ENCODE data around the gene ITGAL. TPM values are rescaled to one million over a fixed set of nuclear protein-coding genes. Genes with fewer than 3 reads are reported as not detected.
A peak's percentile ranks its signal among the peaks of the same experiment; 100 is the strongest.

ITGAL gene
- total RNA-seq, 1 donor from 2014 or later, result not detected

- no peak for DNase-seq
- no peak for TF ChIP-seq CTCF (IDR thresholded peaks at IDR 0.05; ENCODE audit: partially characterized antibody, unreplicated experiment)
- H3K27me3 Mint-ChIP-seq (ENCODE audit: unreplicated experiment), result peaks cover 7% of the 10 kb centered on the region
- H3K4me3 Mint-ChIP-seq (ENCODE audit: unreplicated experiment), result no peak overlapping the region
- H3K9me3 Mint-ChIP-seq (ENCODE audit: unreplicated experiment), result peaks cover 9% of the 10 kb centered on the region
- no peaks in the 10 kb centered on the region for H3K36me3 Mint-ChIP-seq (ENCODE audit: unreplicated experiment)
- no peak overlapping the region for H3K27ac Mint-ChIP-seq (ENCODE audit: unreplicated experiment)
- H3K4me1 Mint-ChIP-seq (ENCODE audit: low read depth, unreplicated experiment), result peaks cover 10% of the 10 kb centered on the region
Measured at GRCh38 chr16:30523768-30524574, 51.4 kb downstream of the ITGAL start.

- peaks cover 5% of the 10 kb centered on the region for H3K27me3 Mint-ChIP-seq (ENCODE audit: unreplicated experiment)
- no peak for TF ChIP-seq CTCF (IDR thresholded peaks at IDR 0.05; ENCODE audit: partially characterized antibody, unreplicated experiment)
- DNase-seq, result no peak
- H3K9me3 Mint-ChIP-seq (ENCODE audit: unreplicated experiment), result peaks cover 9% of the 10 kb centered on the region
- no peak overlapping the region for H3K4me3 Mint-ChIP-seq (ENCODE audit: unreplicated experiment)
- H3K36me3 Mint-ChIP-seq (ENCODE audit: unreplicated experiment), result no peaks in the 10 kb centered on the region
- peaks cover 10% of the 10 kb centered on the region for H3K4me1 Mint-ChIP-seq (ENCODE audit: low read depth, unreplicated experiment)
- no peak overlapping the region for H3K27ac Mint-ChIP-seq (ENCODE audit: unreplicated experiment)
Measured at GRCh38 chr16:30524575-30525568, 52.3 kb downstream of the ITGAL start.

- peaks cover 9% of the 10 kb centered on the region for H3K9me3 Mint-ChIP-seq (ENCODE audit: unreplicated experiment)
- no peak for DNase-seq
- peaks cover 5% of the 10 kb centered on the region for H3K27me3 Mint-ChIP-seq (ENCODE audit: unreplicated experiment)
- peak overlapping the region; percentile 93 for H3K27ac Mint-ChIP-seq (ENCODE audit: unreplicated experiment)
- peaks cover 10% of the 10 kb centered on the region for H3K4me1 Mint-ChIP-seq (ENCODE audit: low read depth, unreplicated experiment)
- H3K4me3 Mint-ChIP-seq (ENCODE audit: unreplicated experiment), result peak overlapping the region; percentile 93
- no peaks in the 10 kb centered on the region for H3K36me3 Mint-ChIP-seq (ENCODE audit: unreplicated experiment)
- no peak for TF ChIP-seq CTCF (IDR thresholded peaks at IDR 0.05; ENCODE audit: partially characterized antibody, unreplicated experiment)
Measured at GRCh38 chr16:30525844-30526136, 53.2 kb downstream of the ITGAL start.

- TF ChIP-seq CTCF (IDR thresholded peaks at IDR 0.05; ENCODE audit: partially characterized antibody, unreplicated experiment), result no peak
- DNase-seq, result peak; percentile 46
- H3K36me3 Mint-ChIP-seq (ENCODE audit: unreplicated experiment), result no peaks in the 10 kb centered on the region
- peaks cover 9% of the 10 kb centered on the region for H3K9me3 Mint-ChIP-seq (ENCODE audit: unreplicated experiment)
- H3K4me1 Mint-ChIP-seq (ENCODE audit: low read depth, unreplicated experiment), result peaks cover 10% of the 10 kb centered on the region
- peak within 1 kb of the TSS; percentile 93 for H3K4me3 Mint-ChIP-seq (ENCODE audit: unreplicated experiment)
- H3K27ac Mint-ChIP-seq (ENCODE audit: unreplicated experiment), result peak within 1 kb of the TSS; percentile 93
- H3K27me3 Mint-ChIP-seq (ENCODE audit: unreplicated experiment), result peaks cover 5% of the 10 kb centered on the region
Measured at GRCh38 chr16:30526137-30526822, 53.7 kb downstream of the ITGAL start, which contains the start of gene ZNF768. ZNF768 (minus strand) TSS chr16:30526566; CDS start chr16:30526413, 153 bp downstream.
